Stomach (tissue), 4 donors: ENCODE results near the gene KCNK13.

Source experiments
- EP300 ChIP-seq: sonication (generic); formaldehyde crosslinking; IDR thresholded peaks from one replicate; pipeline ENCODE4 v1.6.1; 2017; ENCODE audit warnings: antibody characterized with exemption
- POLR2A ChIP-seq, 4 donors: fragments of 450-650 bp; IDR thresholded peaks; one replicate each; pipeline ENCODE4 v1.6.1; 2016; ENCODE audit warnings: antibody characterized with exemption in 4 of 4, control low read depth in 2 of 4, mild to moderate bottlenecking in 1 of 4, moderate library complexity in 1 of 4
- POLR2AphosphoS5 ChIP-seq, 3 donors: sonication (generic); formaldehyde crosslinking; IDR thresholded peaks; one replicate each; pipeline ENCODE4 v1.6.1; 2016; ENCODE audit warnings: antibody characterized with exemption in 3 of 3
- TF ChIP-seq, protein P1 (sequence below), 7 experiments: fragments of 450-650 bp in 4 of 7; fragments of 200-600 bp in 3 of 7; sonication (generic) in 3 of 7; IDR thresholded peaks; one replicate each; pipeline ENCODE4 v1.5.1; 2016 to 2019; ENCODE audit warnings: antibody characterized with exemption in 7 of 7, control low read depth in 2 of 7, mild to moderate bottlenecking in 1 of 7

DNA sequence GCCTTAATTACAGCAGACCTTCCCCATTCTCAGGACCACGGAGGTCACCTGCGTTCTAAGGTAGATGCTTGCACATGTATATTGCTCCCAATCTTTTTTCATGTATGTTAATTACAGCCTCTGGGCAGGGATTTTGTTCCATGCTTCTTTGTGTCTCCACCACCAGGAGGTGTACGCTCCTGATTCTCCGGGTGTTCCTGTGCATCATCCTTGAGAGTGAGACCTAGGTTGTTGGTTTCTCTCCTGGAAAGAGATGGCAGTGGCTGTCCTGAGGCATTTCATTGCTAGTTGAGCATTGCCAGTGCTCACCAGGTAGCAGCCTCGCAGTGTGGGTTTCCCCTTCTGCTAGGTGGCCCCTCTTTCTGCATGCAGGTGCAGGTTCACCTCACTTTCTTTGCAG, 52.8 kb downstream of the KCNK13 start:
- TF ChIP-seq, protein P1, sequence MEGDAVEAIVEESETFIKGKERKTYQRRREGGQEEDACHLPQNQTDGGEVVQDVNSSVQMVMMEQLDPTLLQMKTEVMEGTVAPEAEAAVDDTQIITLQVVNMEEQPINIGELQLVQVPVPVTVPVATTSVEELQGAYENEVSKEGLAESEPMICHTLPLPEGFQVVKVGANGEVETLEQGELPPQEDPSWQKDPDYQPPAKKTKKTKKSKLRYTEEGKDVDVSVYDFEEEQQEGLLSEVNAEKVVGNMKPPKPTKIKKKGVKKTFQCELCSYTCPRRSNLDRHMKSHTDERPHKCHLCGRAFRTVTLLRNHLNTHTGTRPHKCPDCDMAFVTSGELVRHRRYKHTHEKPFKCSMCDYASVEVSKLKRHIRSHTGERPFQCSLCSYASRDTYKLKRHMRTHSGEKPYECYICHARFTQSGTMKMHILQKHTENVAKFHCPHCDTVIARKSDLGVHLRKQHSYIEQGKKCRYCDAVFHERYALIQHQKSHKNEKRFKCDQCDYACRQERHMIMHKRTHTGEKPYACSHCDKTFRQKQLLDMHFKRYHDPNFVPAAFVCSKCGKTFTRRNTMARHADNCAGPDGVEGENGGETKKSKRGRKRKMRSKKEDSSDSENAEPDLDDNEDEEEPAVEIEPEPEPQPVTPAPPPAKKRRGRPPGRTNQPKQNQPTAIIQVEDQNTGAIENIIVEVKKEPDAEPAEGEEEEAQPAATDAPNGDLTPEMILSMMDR (IDR thresholded peaks at IDR 0.05) = no peak
- TF ChIP-seq POLR2A (IDR thresholded peaks at IDR 0.05) (no peak), POLR2AphosphoS5 (IDR thresholded peaks at IDR 0.05) (no peak), EP300 (no peak)
